Upper lobe of right lung (tissue), 1 donor: ENCODE data around the gene SMTNL2. TPM values are rescaled to one million over a fixed set of nuclear protein-coding genes. Genes with fewer than 3 reads are reported as not detected.

Experiments
- ATAC-seq: fragments of 200-7000 bp; cut with Tn5 transposase; one replicate; pipeline ENCODE4 v1.9.1; 2020; ENCODE audit warnings: mild to moderate bottlenecking, moderate library complexity
- DNase-seq: peaks from one replicate; pipeline ENCODE4 v3.0.0-alpha.2; 2020
- H3K27ac ChIP-seq: fragments of 200-600 bp; one replicate; pipeline ENCODE4 v1.8.0; 2022
- H3K27me3 ChIP-seq: fragments of 200-600 bp; one replicate; pipeline ENCODE4 v1.8.0; 2022; ENCODE audit warnings: mild to moderate bottlenecking
- H3K36me3 ChIP-seq: fragments of 200-600 bp; one replicate; pipeline ENCODE4 v1.8.0; 2022
- H3K4me1 ChIP-seq: fragments of 200-600 bp; one replicate; pipeline ENCODE4 v1.8.0; 2022
- H3K4me3 ChIP-seq: fragments of 200-600 bp; one replicate; pipeline ENCODE4 v1.8.0; 2022; ENCODE audit warnings: mild to moderate bottlenecking
- H3K9me3 ChIP-seq: fragments of 200-600 bp; one replicate; pipeline ENCODE4 v1.8.0; 2022
- intact Hi-C: fragments of 100-400 bp; cut with DNase I; formaldehyde crosslinking; loops from one replicate; pipeline ENCODE4 v1.11.0; 2022
- total RNA-seq: library from RNA; stranded (reverse); fragmentation: NEBNext Ultra II Directional; extraction: Animal tissue kit (Norgen Biotek cat#: 25700); gene quantifications from one replicate; pipeline ENCODE4 v1.2.1, GENCODE V29; 2021
- TF ChIP-seq, protein P1 (sequence below): fragments of 200-600 bp; IDR thresholded peaks from one replicate; pipeline ENCODE4 v1.8.0; 2022; ENCODE audit warnings: antibody characterized with exemption
- donor health status: DM: no; HTN: yes; CAD: no; lungs with severe emphysema.

Gene SMTNL2
- total RNA-seq, 1 donor from 2014 or later, result 2.7 TPM

- TF ChIP-seq, protein P1, sequence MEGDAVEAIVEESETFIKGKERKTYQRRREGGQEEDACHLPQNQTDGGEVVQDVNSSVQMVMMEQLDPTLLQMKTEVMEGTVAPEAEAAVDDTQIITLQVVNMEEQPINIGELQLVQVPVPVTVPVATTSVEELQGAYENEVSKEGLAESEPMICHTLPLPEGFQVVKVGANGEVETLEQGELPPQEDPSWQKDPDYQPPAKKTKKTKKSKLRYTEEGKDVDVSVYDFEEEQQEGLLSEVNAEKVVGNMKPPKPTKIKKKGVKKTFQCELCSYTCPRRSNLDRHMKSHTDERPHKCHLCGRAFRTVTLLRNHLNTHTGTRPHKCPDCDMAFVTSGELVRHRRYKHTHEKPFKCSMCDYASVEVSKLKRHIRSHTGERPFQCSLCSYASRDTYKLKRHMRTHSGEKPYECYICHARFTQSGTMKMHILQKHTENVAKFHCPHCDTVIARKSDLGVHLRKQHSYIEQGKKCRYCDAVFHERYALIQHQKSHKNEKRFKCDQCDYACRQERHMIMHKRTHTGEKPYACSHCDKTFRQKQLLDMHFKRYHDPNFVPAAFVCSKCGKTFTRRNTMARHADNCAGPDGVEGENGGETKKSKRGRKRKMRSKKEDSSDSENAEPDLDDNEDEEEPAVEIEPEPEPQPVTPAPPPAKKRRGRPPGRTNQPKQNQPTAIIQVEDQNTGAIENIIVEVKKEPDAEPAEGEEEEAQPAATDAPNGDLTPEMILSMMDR, result no peak
- peaks cover 36% of the 10 kb centered on the region for H3K36me3 ChIP-seq
- H3K27ac ChIP-seq, result peak overlapping the region; percentile 63
- no peaks in the 10 kb centered on the region for H3K9me3 ChIP-seq
- H3K27me3 ChIP-seq, result no peaks in the 10 kb centered on the region
- H3K4me1 ChIP-seq, result peaks cover 20% of the 10 kb centered on the region
- intact Hi-C loops, result no loop called here
- DNase-seq (no peak), ATAC-seq (no peak)
- H3K4me3 ChIP-seq, result no peak overlapping the region
Observed at GRCh38 chr17:4537451-4538235, 46.7 kb upstream of the SMTNL2 start.

DNA sequence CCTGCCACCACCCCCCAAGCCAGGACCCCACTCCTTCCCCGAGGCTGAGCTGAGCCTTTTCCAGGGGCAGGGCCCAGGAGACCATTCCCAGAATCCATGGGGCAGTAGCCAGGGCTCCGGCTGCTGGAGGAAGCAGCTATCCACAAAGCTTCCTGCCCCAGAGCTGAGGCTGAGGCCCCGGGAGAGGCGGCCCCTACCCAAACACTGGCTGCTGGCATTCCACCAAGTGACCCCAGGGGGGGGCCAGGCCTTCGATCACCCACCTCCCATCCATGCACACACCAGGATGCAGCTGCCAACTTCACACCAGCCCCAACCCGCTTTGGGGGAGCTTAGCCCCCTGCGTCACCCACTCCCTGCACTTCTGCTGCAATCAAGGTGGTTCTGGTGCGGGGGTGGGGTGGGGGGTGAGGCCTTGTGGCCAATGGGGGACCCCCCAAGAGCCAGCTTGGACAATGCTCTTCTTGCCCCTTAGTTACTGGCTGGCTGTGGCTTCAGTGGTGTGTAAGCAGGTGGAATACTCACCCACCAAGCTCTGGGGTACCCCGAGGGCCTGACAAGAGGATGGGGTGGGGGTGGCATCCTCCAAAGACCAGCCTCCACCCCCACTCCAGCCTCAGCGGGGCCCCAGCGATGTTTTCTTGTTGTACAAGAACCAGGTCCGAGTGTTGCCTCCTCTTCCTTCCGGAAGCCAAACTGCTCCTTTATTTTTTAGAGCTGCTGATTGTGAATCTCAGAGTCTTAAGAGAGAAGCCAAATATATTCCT is 45.9 kb upstream of the SMTNL2 start:
- Histone ChIP-seq H3K4me1 (peaks cover 20% of the 10 kb centered on the region), H3K36me3 (peaks cover 44% of the 10 kb centered on the region), H3K27me3 (no peaks in the 10 kb centered on the region), H3K27ac (peak overlapping the region; percentile 63), H3K9me3 (no peaks in the 10 kb centered on the region), H3K4me3 (no peak overlapping the region)
- no peak for ATAC-seq
- TF ChIP-seq, protein P1, result no peak
- no peak for DNase-seq
- intact Hi-C loops, result no loop called here

GRCh38 chr17:4539025-4539424 is 45.3 kb upstream of the SMTNL2 start:
- Histone ChIP-seq H3K36me3 (peaks cover 47% of the 10 kb centered on the region), H3K4me1 (peaks cover 20% of the 10 kb centered on the region), H3K27me3 (no peaks in the 10 kb centered on the region), H3K4me3 (no peak overlapping the region), H3K27ac (no peak overlapping the region), H3K9me3 (no peaks in the 10 kb centered on the region)
- TF ChIP-seq, protein P1, result no peak
- ATAC-seq, result no peak
- DNase-seq, result no peak
- intact Hi-C loops, result no loop called here

DNA sequence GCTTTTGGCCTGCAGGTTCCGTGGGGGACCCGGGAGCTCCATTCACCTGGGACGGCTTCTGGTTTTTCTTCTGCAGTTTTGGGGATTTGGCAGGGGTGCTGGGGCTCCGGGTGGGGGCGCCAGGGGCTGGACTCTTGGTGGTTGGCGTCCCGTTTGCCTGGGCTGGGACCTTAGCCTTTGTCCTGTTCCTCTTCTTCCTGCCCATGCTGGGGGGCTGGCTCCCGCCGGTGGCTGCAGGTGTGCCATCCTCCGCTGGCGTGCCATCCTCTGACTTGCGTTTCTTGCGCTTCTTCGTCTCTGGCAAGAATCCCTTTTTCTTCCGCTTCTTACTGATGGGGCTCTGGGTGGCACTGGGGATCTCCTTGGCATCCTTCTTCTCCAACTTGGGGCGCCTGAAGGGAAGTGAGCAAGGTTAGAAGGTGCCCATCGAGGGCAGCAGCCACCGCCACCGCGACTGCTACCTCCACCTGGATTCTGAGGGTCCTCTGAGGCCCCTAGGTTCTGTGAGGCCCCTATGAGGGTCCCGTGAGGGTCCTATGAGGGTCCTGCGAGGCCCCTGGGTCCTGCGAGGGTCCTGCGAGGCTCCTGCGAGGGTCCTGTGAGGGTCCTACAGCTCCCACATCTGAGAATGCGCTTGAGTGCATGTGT is 44.6 kb upstream of the SMTNL2 start:
- no peak for ATAC-seq
- no peak overlapping the region for H3K4me3 ChIP-seq
- H3K9me3 ChIP-seq, result no peaks in the 10 kb centered on the region
- peaks cover 20% of the 10 kb centered on the region for H3K4me1 ChIP-seq
- no peak for DNase-seq
- no peaks in the 10 kb centered on the region for H3K27me3 ChIP-seq
- peaks cover 54% of the 10 kb centered on the region for H3K36me3 ChIP-seq
- intact Hi-C loops, result loop anchor here (10.0 kb wide), 1 partner anchor 115 kb away; no protein-coding TSS in a partner anchor
- TF ChIP-seq, protein P1, result no peak
- peak overlapping the region; percentile 11 for H3K27ac ChIP-seq

- H3K27me3 ChIP-seq, result no peaks in the 10 kb centered on the region
- no peak for DNase-seq
- ATAC-seq, result no peak
- H3K27ac ChIP-seq, result peak overlapping the region; percentile 17
- no peaks in the 10 kb centered on the region for H3K9me3 ChIP-seq
- H3K4me3 ChIP-seq, result no peak overlapping the region
- peaks cover 59% of the 10 kb centered on the region for H3K36me3 ChIP-seq
- H3K4me1 ChIP-seq, result peaks cover 20% of the 10 kb centered on the region
- TF ChIP-seq, protein P1, result peak; percentile 25
- intact Hi-C loops, result loop anchor here (10.0 kb wide), 1 partner anchor 115 kb away; no protein-coding TSS in a partner anchor
Observed at GRCh38 chr17:4540224-4540651, 44.1 kb upstream of the SMTNL2 start.
